NOMO-1 treated with dmso at 0.1 percent for 144 hours (cell line): ENCODE results near the gene RHPN2.
A peak's percentile ranks its signal among the peaks of the same experiment; 100 is the strongest.

Experiments
- DNase-seq: peaks from one replicate; lab custom pipeline; 2025; ENCODE audit not compliant: unreplicated experiment; lab: John Stamatoyannopoulos, UW

Gene RHPN2

DNA sequence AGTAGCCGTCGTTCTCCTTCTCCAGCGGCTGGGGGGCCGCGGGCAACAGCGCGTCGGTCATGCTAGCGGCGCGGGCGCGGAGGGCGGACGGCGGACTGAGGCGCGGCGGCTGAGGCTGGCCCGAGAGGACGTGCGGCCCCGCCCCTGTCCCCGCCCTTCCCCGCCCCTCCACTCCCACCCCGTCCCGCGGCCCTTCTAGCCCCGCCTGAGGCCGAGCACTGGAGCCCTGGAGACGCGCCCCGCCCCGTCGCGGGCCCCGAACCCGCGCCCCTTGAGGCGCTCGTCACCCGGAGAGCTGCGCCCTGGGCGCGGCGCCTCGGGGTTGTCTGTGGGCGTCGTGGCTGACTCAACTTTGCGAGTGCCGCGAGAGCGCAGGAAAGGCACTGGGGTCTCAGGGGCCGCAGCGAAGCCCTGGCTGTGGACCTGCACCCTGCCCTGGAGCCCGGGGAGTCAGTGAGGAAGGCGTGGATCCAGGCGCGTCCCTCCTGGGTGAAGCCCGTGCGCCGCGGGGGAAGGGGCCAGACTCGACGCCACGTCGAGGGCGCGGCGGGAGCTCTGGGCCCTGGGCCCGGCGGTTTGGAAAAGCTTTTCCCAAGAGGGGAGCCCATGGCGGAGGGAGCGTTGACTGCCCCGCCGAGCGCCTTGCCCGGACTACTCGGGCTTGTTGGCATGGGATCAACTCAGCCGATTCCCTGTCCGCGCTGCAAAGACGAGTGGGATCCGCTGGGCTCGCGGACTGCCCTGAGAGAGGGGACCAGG, at the start of gene RHPN2:
Gene RHPN2, minus strand, starts transcription at position 97 of the 759 bp plus-strand sequence. Its CDS starts 36 bp downstream, at position 61.
- DNase-seq = peak; percentile 32

DNA sequence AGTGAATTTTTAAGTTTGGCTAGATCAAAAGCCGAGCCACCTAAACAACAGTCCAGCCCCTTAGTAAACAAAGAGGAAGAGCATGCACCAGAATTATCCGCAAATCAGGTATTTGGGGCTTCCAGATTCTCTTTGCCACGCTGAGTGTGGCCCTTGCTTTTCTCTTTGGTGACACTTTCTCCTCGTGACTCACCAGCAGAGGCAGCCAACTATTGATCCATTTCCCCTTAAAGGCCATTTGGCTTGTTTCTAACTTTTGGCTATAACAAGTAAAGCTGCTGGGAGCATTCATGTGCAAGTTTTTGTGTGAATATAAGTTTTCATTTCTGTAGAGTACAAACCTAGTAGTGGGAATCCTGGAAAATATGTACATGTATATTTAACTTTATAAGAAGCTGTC, 49.6 kb upstream of the RHPN2 start:
- DNase-seq = no peak

DNA sequence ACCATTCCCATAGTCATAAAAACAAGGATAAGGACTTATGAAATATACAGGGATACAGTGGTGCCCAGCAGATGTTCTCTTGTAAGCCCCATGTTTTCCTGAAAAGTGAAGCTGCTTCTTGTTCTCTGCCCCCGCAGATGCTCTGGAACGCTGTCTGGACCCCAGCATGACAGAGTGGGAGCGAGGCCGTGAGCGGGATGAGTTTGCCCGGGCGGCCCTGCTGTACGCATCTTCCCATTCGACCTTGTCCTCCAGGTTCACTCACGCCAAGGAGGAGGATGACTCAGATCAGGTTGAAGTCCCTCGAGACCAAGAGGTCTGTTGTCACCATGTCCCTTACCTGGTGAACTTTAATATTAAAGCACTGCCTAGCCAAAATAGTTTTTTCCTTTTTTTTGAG, 46.9 kb upstream of the RHPN2 start:
- no peak for DNase-seq

DNA sequence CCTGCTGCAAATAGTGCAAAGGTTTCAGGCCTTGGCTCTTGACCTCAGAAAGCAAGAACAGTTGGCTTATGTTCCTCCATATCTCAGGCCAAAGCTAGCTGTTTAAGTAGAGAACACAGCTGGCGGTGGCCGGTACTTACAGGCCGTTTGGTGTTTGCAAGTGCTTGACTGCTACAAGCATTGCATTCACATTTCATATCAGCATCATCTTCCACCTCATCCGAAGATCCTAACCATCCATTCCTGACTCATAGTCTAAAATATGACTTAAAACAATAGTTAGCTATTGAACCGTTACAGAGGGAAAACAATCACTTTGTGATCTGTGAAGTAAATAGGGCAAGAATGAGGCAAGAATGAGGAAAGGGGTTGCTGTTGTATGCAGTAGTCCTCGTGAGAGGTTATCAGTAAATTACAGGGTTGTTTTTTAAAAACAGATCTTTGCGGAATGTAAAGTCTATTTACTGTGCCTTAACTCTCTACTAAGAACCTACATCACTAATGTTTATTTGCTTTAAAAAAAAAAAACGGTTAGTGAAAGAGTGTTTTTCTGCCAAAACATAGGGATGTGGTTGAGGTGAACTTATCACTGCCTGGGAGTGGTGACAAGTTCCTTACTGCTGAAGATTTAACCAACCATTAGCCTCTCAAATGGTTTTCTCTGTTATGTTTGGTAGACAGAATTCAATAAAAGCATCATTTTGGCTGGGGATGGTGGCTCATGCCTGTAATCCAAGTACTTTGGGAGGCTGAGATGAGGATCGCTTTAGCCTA, 45.6 kb upstream of the RHPN2 start:
- DNase-seq = no peak

DNA sequence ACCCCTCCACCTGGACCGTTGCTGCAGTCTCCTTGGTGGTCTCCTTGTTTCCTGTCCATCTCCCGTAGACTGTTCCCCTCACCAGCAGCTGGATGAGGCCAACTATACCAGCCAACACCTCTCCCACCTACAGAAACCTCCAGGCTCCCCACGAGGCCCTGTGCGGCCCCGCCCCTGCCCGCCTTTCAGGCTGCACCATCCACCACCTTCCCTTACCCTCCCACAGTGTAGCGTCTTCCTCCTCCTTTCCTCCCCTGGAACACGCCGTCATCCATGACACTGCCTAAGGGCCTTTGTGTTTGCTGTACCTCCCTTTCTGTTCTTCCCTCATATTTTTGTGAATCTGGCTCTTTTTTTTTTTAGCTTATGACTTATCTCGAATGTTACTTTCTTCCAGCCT, 43.5 kb upstream of the RHPN2 start:
- DNase-seq = no peak

DNA sequence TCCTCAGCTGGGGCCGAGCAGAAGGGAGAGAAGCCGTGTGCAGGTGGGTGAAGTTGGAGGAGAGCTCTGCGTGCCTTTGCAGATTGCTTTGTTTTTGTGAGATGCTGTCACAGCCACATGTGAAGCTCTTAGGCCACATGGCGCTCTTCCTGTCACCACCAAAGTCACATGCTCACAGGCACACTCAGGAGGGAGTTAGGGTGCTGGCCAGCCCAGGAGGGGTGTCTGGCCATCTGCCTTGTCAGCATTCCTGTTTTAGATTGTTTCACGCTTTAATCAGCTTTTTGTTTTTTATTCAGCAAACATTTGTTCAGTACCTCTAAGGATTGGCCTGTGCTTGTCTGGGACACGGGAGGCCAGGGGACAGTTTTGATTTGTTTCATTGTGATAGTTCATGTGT, 38.2 kb upstream of the RHPN2 start:
- no peak for DNase-seq

DNA sequence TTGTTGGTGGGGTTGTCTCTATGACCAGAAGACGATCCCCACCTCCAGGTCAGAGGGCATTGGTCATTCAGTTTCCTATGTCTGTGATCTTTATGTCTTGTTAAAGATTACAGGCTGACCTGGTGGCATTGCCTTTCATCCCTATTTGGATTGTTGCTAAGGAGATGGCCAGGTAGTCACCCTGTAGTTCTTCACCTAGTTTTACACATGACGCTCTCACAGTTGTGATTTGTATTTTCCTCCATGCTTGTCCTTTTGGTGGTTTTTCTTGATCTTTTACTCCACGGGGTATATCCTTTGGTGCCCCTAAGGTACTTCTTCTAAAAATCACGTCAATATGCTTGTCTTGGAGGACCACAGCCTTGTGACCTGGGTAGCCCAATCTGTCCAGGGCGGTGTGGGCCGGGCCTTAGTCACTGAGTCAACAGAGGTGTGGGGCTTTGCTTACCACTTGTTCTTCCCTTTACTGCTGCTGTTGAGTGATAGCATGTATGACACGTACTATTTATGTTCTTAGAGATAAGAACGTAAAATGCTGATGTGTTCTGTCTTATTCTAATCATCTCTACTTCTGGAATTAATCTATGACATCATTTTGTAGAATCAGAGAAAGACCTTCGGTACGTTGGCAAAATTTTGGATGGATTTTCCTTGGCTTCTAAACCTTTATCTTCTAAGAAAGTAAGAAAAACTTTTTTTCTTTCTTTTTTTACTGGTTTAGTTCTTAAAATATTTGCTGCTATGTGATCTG, 36.4 kb upstream of the RHPN2 start:
- DNase-seq = no peak

DNA sequence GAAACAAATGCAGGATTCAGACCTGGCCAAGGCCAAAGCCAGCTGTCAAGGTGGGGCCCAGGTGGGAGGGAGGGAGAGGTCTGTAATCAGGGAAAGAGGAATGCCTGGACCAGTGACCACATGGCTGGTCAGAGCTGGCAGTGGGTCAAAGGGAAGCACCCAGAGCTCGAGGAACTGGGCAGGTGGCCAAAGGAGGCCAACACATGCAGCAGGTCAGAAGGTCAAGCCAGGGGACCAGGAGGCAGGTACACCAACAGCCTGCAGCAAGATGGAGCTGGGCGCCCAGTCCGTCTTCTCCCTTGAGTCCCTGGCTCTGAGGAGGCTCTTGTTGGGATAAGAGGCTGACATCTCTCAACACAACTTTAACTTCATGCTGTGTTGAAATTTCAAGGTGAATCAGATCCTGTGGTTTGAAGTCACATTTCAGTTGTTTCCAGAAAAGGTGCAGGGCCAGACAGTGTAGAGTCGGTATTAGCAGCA, 33.4 kb upstream of the RHPN2 start:
- no peak for DNase-seq

DNA sequence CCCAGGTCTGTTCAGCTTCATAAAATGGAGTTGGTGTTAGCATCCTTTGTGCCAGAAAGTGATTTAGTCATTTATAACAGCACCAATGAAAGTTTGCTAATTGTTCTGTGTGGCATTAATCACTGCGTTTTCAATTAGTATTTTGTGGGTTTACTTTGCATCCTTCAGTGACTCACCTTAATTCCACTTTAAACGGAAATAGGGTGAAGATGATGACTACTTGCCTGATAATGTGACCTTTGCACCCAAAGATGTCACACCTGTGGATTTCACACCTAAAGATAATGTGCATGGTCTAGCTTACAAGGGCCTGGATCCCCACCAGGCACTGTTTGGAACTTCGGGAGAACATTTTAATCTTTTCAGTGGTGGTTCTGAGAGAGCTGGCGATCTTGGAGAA, 31.3 kb upstream of the RHPN2 start:
- DNase-seq = no peak

DNA sequence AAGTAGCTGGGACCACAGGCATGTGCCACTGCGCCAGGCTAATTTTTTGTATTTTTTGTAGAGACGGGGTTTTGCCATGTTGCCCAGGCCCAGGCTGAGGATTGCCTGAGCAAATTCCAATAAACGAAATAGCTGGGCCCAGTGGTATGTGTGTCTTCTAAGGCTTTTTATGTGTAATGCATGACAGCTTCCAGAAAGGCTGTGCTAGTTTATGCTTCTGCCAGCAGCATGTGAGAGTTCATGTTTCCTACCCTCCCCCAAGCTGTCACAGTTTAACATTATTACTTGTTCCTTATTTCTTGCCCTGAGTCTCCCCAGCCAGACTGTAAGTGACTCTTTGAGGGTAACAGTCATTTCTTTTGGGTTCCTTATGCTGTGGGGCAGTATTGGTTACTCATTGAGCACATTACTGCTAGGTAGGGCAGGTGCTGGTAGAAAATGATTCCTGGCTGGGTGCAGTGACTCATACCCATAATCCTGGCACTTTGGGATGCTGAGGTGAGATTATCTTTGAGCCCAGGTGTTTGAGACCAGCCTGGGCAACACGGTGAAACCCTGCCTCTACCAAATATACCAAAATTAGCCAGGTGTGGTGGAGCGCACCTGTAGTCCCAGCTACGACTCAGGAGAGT, 29.9 kb upstream of the RHPN2 start:
- DNase-seq = no peak

DNA sequence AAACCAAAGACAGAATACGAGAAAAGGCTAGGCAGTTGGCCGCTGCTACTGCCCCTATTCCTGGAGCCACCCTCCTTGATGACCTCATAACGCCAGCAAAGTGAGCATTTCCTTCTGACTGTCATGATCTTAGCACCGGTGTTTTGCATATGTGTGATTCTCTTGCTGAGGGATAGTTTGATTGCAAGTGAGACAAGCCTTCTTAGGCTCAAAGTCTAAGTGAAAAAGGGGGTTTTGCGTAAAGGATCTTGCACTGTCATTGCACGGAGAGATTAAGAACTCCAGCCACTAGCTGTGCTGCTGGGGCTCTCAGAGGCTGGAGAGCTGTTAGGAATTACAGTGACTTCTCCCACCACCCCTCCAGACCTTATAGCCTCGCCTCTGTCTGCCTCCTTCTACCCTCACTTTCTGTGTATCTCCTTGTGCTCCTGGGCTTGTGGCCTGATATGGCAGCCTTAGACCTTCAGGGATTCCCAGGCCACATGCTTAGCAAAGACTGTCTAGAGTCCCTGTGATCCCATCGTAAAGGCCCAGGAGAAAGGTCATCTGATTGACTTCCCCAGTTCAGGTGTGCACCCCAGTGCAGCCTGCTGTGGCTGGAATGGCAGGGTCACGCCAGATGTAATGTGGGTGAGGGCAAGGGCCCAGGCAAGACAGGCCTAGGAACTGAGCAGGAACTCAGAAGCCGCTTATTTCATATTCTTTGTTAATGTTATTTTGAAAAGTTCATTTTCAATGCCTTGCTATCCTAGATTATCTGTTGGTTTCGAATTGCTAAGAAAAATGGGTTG, 28.9 kb upstream of the RHPN2 start:
- no peak for DNase-seq

DNA sequence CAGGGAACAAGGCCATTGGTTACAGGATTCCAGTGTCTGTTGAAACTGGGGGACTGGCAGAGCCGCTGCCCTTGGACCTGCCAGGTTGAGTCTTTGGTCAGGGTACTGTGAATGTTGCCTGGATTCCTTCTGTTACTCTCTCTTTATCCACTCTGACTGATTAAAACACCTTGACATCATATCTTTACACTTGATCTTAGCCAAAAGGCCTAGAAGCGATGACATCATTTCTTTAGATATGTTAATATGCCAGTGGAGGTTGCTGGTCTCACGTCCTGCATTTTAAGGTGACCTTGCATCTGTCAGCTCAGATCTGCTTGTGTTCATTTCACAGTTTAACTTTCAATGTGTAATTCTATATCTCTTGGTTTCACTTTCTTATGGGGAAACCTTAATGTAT, 25.5 kb upstream of the RHPN2 start:
- DNase-seq = no peak

DNA sequence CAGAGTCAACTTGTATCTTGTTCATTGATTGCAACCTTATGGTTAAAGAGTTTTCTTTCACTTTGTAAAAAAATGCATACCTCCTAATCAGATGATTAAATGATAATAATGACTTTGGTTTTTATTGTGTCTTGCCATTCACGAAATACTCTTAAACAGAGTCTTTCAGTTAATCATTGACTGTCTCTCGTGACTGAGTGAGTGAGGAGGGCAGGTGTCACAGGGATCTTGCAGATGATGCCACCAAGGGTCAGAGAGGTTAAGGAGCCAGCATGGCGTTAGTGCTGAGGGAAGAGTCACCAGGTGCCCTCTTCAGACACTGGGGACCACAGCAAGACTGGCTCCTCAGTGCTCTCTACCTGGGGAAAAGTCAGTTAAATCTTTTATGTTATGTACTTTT, 24.3 kb upstream of the RHPN2 start:
- no peak for DNase-seq

DNA sequence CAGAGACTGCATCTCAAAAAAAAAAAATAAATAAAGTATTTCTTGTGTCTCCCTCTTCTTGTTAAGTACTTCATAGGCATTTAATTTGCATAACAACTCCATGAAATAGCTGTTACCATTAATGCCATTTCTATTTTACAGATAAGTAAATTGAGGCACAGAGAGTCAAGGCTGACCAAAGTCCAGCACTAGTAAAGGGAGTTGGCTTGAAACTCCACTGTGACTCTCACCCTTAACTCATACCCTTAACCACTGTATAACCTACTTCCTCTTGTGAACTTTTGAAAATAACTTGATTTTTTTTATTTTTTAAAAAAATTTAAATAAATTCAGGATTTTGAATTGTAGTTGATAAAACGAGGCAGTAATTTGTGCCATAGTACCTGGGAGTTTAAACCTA, 22.3 kb upstream of the RHPN2 start:
- DNase-seq = no peak

DNA sequence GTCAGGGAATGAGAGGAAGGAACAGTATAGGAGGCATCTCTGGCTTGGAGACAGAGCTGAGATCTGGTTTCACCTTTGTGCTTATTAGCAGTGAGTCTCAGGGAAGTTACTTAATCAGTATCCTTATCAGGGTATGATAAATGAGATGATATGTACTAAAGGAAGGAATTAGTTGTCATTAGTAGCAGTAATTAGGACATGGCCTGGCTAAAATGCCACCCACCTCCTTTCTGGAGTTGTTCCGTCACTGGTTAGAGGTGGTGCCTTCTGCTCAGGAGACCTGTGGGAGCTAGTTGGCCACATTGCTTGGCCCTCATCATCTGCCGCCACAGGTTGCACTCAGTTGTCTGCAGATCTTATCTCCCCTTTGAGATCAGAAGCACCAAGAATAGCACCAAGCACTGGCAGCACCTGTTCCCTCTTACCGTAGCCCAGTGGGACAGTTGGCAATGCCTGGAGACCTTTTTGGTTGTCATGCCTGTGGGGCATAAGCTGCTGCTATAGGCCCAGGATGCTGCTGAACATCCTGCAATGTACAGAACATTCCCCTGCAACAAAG, 21.0 kb upstream of the RHPN2 start:
- DNase-seq = no peak

DNA sequence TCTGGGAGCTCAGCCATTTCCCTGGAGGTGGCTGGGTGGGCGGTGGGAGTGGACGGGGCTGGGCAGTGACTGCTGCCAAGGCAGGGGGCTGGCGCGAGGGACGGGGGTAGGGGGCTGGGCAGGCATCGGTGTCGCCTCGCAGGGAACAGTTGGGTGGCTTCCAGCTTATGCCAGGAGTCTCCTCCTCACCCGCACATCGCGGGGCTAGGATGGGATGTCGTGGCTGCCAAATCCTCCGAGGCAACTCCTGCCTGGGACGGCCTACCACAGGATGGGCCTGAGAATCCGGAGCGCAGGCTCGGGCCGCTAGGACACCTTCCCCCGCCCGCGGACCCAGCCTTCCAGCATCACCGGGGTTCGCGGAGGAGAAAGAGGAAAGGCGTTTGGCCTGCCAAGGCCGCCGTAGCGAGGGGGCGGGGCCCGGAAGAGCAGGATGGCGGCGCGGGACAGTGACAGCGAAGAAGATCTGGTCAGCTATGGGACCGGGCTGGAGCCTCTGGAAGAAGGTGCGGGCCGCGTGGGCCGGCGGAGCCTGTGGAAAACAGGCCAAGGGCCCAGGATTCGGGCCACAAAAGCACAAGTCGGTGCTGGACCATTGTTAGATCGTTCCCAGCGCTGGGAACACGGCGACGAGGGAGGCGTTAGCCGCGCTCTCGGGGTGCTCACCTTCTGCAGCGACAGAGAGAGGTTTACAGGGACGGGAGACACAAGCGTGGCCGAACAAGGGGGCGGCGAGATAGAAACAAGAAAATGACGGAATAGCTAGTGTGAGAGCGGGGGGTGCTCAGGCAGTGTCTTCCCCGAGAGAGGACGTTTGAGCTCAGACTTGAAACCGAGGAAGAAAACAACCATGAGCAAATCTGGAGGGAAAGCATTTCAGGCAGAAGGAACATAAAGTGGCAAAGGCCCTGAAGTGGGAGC, 16.3 kb upstream of the RHPN2 start, which contains the start of gene GPATCH1:
Gene GPATCH1, plus strand, starts transcription at position 421 of the 921 bp plus-strand sequence. Its CDS starts 13 bp downstream, at position 434.
- peak; percentile 79 for DNase-seq

DNA sequence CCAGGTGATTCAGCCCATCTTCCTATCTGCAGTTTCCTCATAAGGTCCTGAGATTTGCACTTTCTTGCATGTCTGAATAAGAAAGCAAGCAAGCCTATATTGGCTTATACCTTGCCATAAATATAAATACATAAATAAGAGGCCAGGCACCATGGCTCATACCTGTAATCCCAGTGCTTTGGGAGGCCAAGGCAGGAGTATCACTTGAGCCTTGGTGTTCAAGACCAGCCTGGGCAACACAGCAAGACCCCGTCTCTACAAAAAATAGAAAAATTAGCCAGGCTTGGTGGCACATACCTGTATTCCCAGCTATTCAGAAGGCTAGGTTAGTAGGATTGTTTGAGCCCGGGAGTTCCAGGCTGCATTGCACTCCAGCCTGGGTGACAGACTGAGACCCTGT, 10.8 kb upstream of the RHPN2 start:
- no peak for DNase-seq

DNA sequence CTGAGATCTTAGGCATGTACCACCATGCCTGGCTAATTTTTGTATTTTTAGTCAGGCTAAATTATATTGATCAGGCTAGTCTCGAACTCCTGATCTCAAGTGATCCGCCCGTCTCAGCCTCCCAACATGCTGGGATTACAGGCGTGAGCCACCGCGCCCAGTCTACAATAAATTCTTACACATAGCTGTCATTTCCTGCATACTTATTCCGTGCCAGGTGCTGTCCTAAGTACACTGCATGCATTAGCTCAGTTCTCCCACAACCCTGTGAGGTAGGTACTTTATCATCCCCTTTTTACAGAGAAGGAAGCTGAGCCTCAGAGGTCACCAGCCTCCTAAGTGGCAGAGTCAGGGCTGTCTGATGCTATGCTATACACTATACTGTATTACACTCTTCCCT, 7.2 kb upstream of the RHPN2 start:
- no peak for DNase-seq

DNA sequence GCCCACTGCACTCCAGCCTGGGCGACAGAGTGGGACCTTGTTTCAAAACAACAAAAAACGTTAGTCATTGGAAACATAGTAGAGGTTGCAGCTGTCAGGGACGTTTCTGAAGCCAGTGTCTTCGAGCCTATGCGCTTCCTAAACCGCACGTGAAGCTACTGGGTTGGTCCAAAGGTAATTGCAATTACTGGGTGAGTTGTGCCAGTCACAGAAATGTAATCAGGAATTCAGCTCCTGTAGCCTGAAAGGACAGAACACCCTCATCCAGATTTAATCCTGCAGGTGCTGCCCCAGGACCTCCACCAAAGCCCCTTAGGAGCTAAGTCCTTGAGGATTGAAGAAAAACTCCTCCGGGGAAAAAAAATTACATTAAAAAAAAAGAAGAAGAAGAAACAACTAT, 2.4 kb upstream of the RHPN2 start:
- no peak for DNase-seq
